SU-DHL-6 (cell line): ENCODE results near the gene SELENBP1.

Experiments used
- H2AFZ ChIP-seq: fragments of 200-600 bp; sonication (generic); 2 replicates; pipeline ENCODE4 v1.6.1; 2014; ENCODE audit warnings: low read depth, mild to moderate bottlenecking, moderate library complexity, mixed read lengths, antibody characterized with exemption, low read length; ENCODE audit not compliant: severe bottlenecking
- H3F3A ChIP-seq: fragments of 200-600 bp; shearing (Covaris generic); 2 replicates; pipeline ENCODE4 v1.6.0; 2016; ENCODE audit warnings: antibody characterized with exemption, mild to moderate bottlenecking; ENCODE audit not compliant: insufficient read depth
- H3K27ac ChIP-seq: fragments of 200-600 bp; sonication (generic); 2 replicates; pipeline ENCODE4 v1.5.1; 2016; ENCODE audit warnings: low read depth, mild to moderate bottlenecking, low read length, moderate library complexity, mixed read lengths
- H3K27me3 ChIP-seq: fragments of 200-600 bp; sonication (generic), shearing (Covaris generic); 2 replicates; pipeline ENCODE4 v1.6.0; 2014; ENCODE audit warnings: mild to moderate bottlenecking, low read length
- H3K36me3 ChIP-seq: fragments of 200-600 bp; sonication (generic); 2 replicates; pipeline ENCODE4 v1.6.1; 2014; ENCODE audit warnings: mild to moderate bottlenecking, low read length, mixed read lengths
- H3K4me2 ChIP-seq: fragments of 300-600, 200-600 bp; shearing (Covaris generic), sonication (generic); 2 replicates; pipeline ENCODE4 v1.6.0; 2014; ENCODE audit warnings: low read length, low read depth, mild to moderate bottlenecking; ENCODE audit not compliant: poor library complexity, severe bottlenecking
- H3K4me3 ChIP-seq: fragments of 200-600 bp; sonication (generic); 2 replicates; pipeline ENCODE4 v1.5.1; 2014; ENCODE audit warnings: antibody characterized with exemption, low read length, mild to moderate bottlenecking, mixed read lengths; ENCODE audit not compliant: insufficient read depth, poor library complexity, severe bottlenecking
- H3K79me2 ChIP-seq: fragments of 200-600 bp; sonication (generic); 2 replicates; pipeline ENCODE4 v1.6.1; 2014; ENCODE audit warnings: mild to moderate bottlenecking, low read length, moderate library complexity; ENCODE audit not compliant: insufficient read depth
- H3K9ac ChIP-seq: fragments of 200-600 bp; sonication (generic); 2 replicates; pipeline ENCODE4 v1.7.0; 2014; ENCODE audit warnings: mild to moderate bottlenecking, low read length
- H3K9me2 ChIP-seq: fragments of 200-600 bp; sonication (generic); replicated peaks from 2 replicates; pipeline ENCODE4 v1.6.1; 2014; ENCODE audit warnings: low read length; ENCODE audit not compliant: insufficient read depth
- H3K9me3 ChIP-seq: fragments of 200-600 bp; sonication (generic); 2 replicates; pipeline ENCODE4 v1.6.1; 2014; ENCODE audit warnings: low read length, mixed read lengths; ENCODE audit not compliant: insufficient read depth
- H4K20me1 ChIP-seq: fragments of 200-600 bp; sonication (generic); 2 replicates; pipeline ENCODE4 v1.6.1; 2014; ENCODE audit warnings: low read depth, mild to moderate bottlenecking, antibody characterized with exemption, low read length, moderate library complexity, mixed read lengths
- EZH2phosphoT487 ChIP-seq: fragments of 200-600 bp; sonication (generic), shearing (Covaris generic); conservative IDR thresholded peaks from 2 replicates; pipeline ENCODE4 v1.6.1; 2018; ENCODE audit warnings: mild to moderate bottlenecking, antibody characterized with exemption, low read length, moderate library complexity, mixed read lengths
- TF ChIP-seq, protein P1 (sequence below): fragments of 200-600 bp; sonication (generic); IDR thresholded peaks from one replicate; pipeline ENCODE4 v1.5.1; 2017; ENCODE audit warnings: antibody characterized with exemption, mild to moderate bottlenecking, low read length, moderate library complexity; ENCODE audit not compliant: insufficient read depth, poor library complexity, severe bottlenecking

Gene SELENBP1

DNA sequence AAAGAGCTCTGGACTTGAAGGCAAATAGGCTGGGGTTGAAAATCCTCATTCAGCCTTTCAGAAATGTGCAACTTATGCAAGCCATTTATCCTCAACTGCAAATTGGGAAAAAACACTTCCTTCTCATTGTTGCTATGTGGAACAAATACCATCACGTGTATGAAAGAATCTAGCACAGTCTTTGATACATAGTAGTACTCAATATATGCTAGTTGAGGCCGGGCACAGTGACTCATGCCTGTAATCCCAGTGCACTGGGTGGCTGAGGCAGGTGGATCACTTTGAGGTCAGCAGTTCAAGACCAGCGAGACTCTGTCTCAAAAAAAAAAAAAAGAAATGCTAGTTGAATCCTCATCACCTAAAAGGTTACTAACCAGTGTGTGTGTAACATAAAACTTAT is 53.5 kb downstream of the SELENBP1 start:
- H3K36me3 ChIP-seq, result no peaks in the 10 kb centered on the region

DNA sequence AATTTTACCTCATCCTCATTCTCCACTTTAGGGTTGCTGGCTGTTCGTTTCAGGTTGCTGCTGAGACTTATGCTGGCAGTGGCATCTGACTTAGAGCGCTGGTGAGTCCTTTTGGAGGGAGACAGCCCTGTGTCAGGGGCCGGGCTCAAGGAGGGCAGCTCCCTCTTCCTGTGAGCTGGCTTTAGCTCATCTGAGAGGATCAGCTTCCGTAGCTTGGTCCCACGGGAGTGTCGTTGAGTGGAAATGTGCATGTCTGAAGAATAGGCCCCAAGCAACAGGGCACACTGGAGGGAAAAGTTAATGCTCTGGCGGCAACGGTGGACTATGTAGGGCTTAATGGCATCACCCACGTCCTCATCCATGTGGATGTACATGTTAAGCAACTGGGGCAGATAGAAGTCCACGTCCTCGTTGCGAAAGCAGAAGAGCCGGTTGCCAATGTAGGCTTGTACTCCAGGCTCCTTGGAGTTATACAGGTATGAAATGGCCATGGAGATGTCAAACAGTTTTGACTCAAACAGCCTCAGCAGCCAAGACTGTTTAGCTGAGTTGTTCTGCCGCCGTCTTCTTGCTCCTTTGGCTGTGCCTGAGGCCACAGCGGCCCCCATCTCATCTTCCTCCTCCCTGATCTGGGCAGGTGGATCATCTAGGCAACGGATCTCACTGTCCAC is 56.8 kb downstream of the SELENBP1 start:
- TF ChIP-seq EZH2phosphoT487, result no peak
- TF ChIP-seq, protein P1, sequence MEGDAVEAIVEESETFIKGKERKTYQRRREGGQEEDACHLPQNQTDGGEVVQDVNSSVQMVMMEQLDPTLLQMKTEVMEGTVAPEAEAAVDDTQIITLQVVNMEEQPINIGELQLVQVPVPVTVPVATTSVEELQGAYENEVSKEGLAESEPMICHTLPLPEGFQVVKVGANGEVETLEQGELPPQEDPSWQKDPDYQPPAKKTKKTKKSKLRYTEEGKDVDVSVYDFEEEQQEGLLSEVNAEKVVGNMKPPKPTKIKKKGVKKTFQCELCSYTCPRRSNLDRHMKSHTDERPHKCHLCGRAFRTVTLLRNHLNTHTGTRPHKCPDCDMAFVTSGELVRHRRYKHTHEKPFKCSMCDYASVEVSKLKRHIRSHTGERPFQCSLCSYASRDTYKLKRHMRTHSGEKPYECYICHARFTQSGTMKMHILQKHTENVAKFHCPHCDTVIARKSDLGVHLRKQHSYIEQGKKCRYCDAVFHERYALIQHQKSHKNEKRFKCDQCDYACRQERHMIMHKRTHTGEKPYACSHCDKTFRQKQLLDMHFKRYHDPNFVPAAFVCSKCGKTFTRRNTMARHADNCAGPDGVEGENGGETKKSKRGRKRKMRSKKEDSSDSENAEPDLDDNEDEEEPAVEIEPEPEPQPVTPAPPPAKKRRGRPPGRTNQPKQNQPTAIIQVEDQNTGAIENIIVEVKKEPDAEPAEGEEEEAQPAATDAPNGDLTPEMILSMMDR, result no peak
- H3K36me3 ChIP-seq, result no peaks in the 10 kb centered on the region

More for the DNA sequence above, 53.5 kb downstream of the SELENBP1 start:
- Histone ChIP-seq H3K27me3 (no peaks in the 10 kb centered on the region), H3K79me2 (no peaks in the 10 kb centered on the region), H3K4me2 (no peak overlapping the region), H4K20me1 (no peaks in the 10 kb centered on the region), H3K9me2 (no peaks in the 10 kb centered on the region), H3K9me3 (no peaks in the 10 kb centered on the region), H3K9ac (no peak overlapping the region), H3K4me3 (no peak overlapping the region), H3K27ac (no peak overlapping the region), H3F3A (no peaks in the 10 kb centered on the region), H2AFZ (no peak overlapping the region)
- TF ChIP-seq, protein P1, result no peak
- no peak for TF ChIP-seq EZH2phosphoT487

More for the DNA sequence above, 56.8 kb downstream of the SELENBP1 start:
- no peaks in the 10 kb centered on the region for H3K9me2 ChIP-seq
- H3K27ac ChIP-seq, result no peak overlapping the region
- no peaks in the 10 kb centered on the region for H3K27me3 ChIP-seq
- H3K4me3 ChIP-seq, result no peak overlapping the region
- no peaks in the 10 kb centered on the region for H3K79me2 ChIP-seq
- no peak overlapping the region for H2AFZ ChIP-seq
- no peak overlapping the region for H3K4me2 ChIP-seq
- no peaks in the 10 kb centered on the region for H4K20me1 ChIP-seq
- no peak overlapping the region for H3K9ac ChIP-seq
- no peaks in the 10 kb centered on the region for H3F3A ChIP-seq
- no peaks in the 10 kb centered on the region for H3K9me3 ChIP-seq
